ENCODE results near the gene SLC16A2.

SLC16A2 gene

GRCh38 chrX:74545880-74546523 is 124.7 kb downstream of the SLC16A2 start:
- no peak for DNase-seq

DNA sequence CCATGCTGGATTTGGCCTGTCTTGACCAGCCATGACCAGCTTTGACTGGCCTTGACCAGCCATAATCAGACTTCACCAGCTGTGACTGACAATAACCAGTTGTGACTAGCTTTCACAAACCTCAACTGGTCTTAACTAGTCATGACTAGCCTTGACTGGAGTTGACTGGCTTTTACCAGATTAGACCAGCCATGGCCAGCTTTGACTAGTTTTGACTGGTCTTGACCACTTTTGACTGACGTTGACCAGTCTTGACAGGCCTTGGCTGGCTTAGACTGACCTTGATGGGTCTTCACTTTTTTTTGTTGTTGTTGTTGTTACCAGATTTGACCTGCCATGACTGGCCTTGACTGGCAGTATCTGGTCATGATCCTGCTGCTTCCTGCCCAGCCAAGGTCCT is 125.7 kb downstream of the SLC16A2 start:
- DNase-seq = no peak

DNA sequence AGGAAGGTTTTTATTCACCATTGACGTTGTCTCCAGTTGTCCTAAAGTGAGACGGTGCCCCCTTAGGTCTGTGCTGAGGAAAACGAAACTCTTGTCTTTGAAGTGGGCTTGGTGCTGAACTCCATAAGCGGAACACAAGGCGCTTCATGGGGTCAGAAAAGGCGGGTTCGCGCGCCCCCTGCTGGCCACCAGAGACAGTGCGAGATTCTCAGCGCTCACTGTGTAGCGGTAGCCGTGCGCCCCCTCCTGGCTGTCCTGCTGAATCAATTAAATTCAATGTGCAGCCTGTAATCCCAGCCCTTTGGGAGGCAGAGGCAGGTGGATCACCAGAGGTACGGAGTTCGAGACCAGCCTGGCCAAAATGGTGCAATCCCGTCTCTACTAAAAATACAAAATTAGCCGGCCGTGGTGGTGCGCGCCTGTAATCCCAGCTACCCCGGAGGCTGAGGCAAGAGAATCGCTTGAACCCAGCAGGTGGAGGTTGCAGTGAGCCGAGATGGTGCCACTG is 129.1 kb downstream of the SLC16A2 start:
- DNase-seq = peak; percentile 42

- no peak for DNase-seq
These were observed 130.6 kb downstream of the SLC16A2 start for GRCh38 chrX:74551934-74552333.

DNA sequence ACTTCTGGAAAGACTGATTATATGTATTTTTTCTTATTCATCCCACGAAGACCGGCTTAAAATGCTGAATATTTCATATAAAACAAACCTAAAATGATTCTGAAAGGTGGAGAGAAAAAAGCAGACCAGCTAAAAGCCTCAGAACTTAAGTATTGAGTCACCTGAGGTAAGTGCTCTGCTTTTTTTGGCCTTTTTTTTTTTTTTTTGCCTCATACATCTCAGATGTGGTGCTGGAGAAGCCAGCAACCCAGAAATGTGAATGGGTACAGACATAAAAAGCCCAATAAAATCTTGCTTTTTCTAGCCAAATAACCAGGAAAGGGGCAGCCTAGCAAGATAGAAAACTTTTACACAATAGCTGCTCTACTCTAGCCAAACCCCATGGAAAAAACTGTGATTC is 136.1 kb downstream of the SLC16A2 start:
- DNase-seq = no peak

- DNase-seq = no peak
These were observed 156.8 kb downstream of the SLC16A2 start for GRCh38 chrX:74578137-74578536.

DNA sequence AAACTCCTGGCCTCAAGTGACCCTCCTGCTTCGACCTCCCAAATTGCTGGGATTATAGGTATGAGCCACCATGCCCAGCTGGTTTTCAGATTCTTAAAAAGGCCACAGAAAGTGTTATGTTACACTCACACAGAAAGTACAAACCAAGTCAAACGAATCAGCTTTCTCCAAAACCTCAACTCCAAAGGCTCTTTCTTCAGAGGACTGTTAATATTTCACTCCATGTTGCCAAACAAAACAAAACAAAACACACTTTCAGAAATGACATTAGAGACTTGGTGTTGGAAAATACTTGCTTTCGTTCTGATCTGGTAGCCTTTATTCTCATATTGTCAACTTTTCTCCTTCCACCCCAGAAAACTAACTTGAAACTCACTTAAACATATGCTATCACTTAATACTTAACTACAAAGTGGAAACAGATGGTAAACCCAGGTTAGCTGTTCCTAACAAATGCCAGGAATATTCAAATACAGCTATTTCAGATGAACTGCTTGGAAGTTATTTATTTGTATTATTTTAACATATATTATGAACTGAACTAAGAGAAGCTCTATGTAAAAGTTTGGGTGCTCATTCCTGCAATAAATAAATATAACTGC is 158.4 kb downstream of the SLC16A2 start:
- no peak for DNase-seq
